Kidney (tissue), 14 donors: Measurements from ENCODE around the gene PLXNB1. TPM values are rescaled to one million over a fixed set of nuclear protein-coding genes. Genes with fewer than 3 reads are reported as not detected.
A peak's percentile ranks its signal among the peaks of the same experiment; 100 is the strongest.

Experiments used
- DNase-seq, 5 donors: peaks; one replicate each; pipeline ENCODE4 v3.0.0-alpha.2; 2013 to 2020
- FAIRE-seq: peaks from 2 replicates; lab custom pipeline; 2012; peaks lifted over from hg19 to GRCh38; lab: Jason Lieb, UNC
- H3K27ac ChIP-seq, 2 donors: one replicate each; pipeline ENCODE4 v1.7.0; 2013; ENCODE audit warnings: low read depth in 2 of 2, low read length in 2 of 2, inconsistent platforms in 1 of 2
- H3K27me3 ChIP-seq: one replicate; pipeline ENCODE4 v1.7.1; 2013; ENCODE audit warnings: low read length, inconsistent platforms; ENCODE audit not compliant: control insufficient read depth, insufficient read depth
- H3K36me3 ChIP-seq, 3 donors: one replicate each; pipeline versions ENCODE4 v1.7.0 to v1.7.1; 2013; ENCODE audit warnings: low read length in 3 of 3, control low read depth in 1 of 3, inconsistent platforms in 1 of 3; ENCODE audit not compliant: insufficient read depth in 3 of 3, control insufficient read depth in 2 of 3
- H3K4me1 ChIP-seq, 3 donors: one replicate each; pipeline versions ENCODE4 v1.7.0 to v1.7.1; 2013; ENCODE audit warnings: low read length in 3 of 3, inconsistent platforms in 1 of 3, low read depth in 1 of 3; ENCODE audit not compliant: control insufficient read depth in 2 of 3, insufficient read depth in 2 of 3
- H3K4me3 ChIP-seq, 3 donors: one replicate each; pipeline versions ENCODE4 v1.7.0 to v1.8.1; 2013; ENCODE audit warnings: low read length in 3 of 3, control low read depth in 1 of 3, inconsistent platforms in 1 of 3
- H3K9ac ChIP-seq, 3 donors: one replicate each; pipeline versions ENCODE4 v1.7.0 to v1.7.1; 2013; ENCODE audit warnings: low read length in 3 of 3, control low read depth in 1 of 3, inconsistent platforms in 1 of 3
- H3K9me3 ChIP-seq, 3 donors: one replicate each; pipeline versions ENCODE4 v1.7.0 to v1.7.1; 2013; ENCODE audit warnings: low read length in 3 of 3, control low read depth in 1 of 3, inconsistent platforms in 1 of 3; ENCODE audit not compliant: control insufficient read depth in 2 of 3, insufficient read depth in 1 of 3
- CTCF ChIP-seq: IDR thresholded peaks from 3 replicates; pipeline ENCODE4 v1.5.1; 2012; ENCODE audit warnings: mild to moderate bottlenecking, moderate library complexity, borderline replicate concordance; ENCODE audit not compliant: insufficient read depth; ENCODE audit errors: extremely low read depth
- intact Hi-C: fragments of 100-400 bp; cut with DNase I; formaldehyde crosslinking; loops from one replicate; pipeline ENCODE4 v1.11.1; 2022
- polyA plus RNA-seq: library from polyadenylated mRNA; stranded (reverse); fragments of 350-450 nt; fragmentation: Illumina TruSeq; extraction: RNeasy Lipid Tissue Mini Kit (QIAGEN cat#74804); gene quantifications from one replicate; pipeline ENCODE4 v1.2.3, GENCODE V29; 2014; ENCODE audit warnings: low read depth, low replicate concordance; ENCODE audit not compliant: insufficient read depth
- total RNA-seq: library from RNA; stranded (reverse); fragmentation: NEBNext Ultra II Directional; extraction: Animal tissue kit (Norgen Biotek cat#: 25700); gene quantifications from one replicate; pipeline ENCODE4 v1.2.1, GENCODE V29; 2021
- donor health status: control.
- donor health status: control.
- donor health status: control.
- donor health status: control.
- donor health status: control.
- donor health status: DM: yes; HTN: yes; CAD: no.
- donor health status: Normal renal cell carcinoma (clear cell type).

The PLXNB1 gene
- total and polyA plus RNA-seq, 2 donors from 2014 or later: 101 to 224 TPM

DNA sequence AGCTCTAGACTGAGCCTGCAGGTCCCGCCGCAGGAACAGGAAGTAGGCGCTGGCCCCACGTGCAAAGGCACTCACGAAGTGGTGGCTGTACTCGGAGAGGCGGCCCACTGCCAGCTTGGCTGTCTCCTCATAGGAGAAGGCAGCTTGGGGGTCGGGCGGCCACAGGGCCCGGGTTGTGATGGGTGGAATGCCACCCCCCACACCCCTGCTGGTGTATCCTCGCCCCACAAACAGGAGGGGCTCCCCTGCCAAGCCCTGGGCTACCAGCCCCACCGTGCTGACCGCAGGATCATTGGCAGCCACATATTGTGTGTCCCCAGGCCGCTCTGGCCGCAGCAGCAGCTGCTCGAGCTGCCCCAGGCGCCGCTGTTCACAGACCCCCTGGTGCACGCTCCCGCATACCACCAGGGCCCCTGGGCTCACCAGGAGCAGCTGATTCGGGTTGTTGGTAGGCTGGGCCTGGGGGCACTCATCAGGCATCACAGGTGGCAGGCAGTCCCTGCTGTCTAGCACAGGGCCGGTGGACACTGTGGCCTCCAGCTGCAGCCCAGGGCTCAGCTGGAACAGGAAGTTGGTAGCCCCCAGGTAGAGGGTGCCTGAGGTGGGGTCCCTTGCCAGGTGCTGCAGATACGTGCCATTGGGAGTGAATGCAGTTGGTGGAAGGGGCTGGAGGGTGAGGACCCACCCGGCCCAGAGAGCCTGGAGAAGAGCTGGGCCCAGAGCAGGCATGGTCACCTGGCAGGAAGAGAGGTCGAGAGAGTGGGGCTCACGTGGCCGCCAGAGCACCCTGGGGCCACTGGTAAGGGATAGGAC, 5.8 kb downstream of the PLXNB1 start:
- Histone ChIP-seq H3K9me3 (no peaks in the 10 kb centered on the region), H3K9ac (peak overlapping the region in 1 of 3 donors; percentile 76), H3K4me1 (peaks cover 0 to 62% (median 30%) of the 10 kb centered on the region in 3 donors), H3K27ac (peak overlapping the region; percentile 78 to 83), H3K27me3 (no peaks in the 10 kb centered on the region), H3K36me3 (peaks cover 0 to 17% (median 7%) of the 10 kb centered on the region in 3 donors), H3K4me3 (no peak overlapping the region)
- no peak for TF ChIP-seq CTCF
- no peak for FAIRE-seq
- DNase-seq: no peak
- intact Hi-C loops: no loop called here

GRCh38 chr3:48423241-48423882, 6.5 kb downstream of the PLXNB1 start:
- FAIRE-seq: no peak

DNA sequence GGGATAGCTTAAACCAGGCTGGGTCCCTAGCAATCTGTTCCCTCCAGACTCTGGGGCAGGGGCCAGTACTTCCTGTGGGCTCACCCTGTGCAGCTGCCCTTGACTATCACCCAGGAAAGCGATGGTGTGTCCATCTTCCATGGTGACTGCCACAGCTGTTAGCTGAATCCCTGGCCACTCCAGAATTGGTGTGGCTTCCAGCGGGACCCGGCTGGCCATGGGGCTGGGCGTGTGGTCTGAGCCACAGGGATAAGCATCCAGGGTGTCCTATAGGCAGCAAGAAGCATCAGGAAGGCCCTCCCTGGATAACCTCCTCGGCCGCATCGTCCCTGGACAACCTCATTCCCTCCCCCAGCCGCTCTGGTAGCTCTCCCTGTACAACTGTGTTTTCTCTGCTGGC, 7.2 kb downstream of the PLXNB1 start:
- Histone ChIP-seq H3K4me3 (no peak overlapping the region), H3K9ac (no peak overlapping the region), H3K36me3 (peaks cover 0 to 29% (median 13%) of the 10 kb centered on the region in 3 donors), H3K9me3 (no peaks in the 10 kb centered on the region), H3K27me3 (no peaks in the 10 kb centered on the region), H3K4me1 (peaks cover 0 to 54% (median 29%) of the 10 kb centered on the region in 3 donors), H3K27ac (no peak overlapping the region)
- DNase-seq (no peak), FAIRE-seq (no peak)
- no peak for TF ChIP-seq CTCF
- intact Hi-C loops: no loop called here

More at GRCh38 chr3:48423241-48423882, 6.5 kb downstream of the PLXNB1 start:
- TF ChIP-seq CTCF: no peak
- Histone ChIP-seq H3K4me3 (no peak overlapping the region), H3K27ac (no peak overlapping the region), H3K4me1 (peaks cover 0 to 61% (median 30%) of the 10 kb centered on the region in 3 donors), H3K36me3 (peaks cover 0 to 24% (median 11%) of the 10 kb centered on the region in 3 donors), H3K9ac (no peak overlapping the region), H3K27me3 (no peaks in the 10 kb centered on the region), H3K9me3 (no peaks in the 10 kb centered on the region)
- intact Hi-C loops: no loop called here
- no peak for DNase-seq
